Erythroblast (primary cell): ENCODE measurements around the gene FILIP1.

Experiments
- GATA1 ChIP-seq: IDR thresholded peaks from 2 replicates; pipeline ENCODE4 v1.6.1; 2011; ENCODE audit warnings: low read depth, mild to moderate bottlenecking, control low read depth, low read length, moderate library complexity
- POLR2A ChIP-seq: IDR thresholded peaks from 2 replicates; pipeline ENCODE4 v1.6.1; 2011; ENCODE audit warnings: mild to moderate bottlenecking, low read length

DNA sequence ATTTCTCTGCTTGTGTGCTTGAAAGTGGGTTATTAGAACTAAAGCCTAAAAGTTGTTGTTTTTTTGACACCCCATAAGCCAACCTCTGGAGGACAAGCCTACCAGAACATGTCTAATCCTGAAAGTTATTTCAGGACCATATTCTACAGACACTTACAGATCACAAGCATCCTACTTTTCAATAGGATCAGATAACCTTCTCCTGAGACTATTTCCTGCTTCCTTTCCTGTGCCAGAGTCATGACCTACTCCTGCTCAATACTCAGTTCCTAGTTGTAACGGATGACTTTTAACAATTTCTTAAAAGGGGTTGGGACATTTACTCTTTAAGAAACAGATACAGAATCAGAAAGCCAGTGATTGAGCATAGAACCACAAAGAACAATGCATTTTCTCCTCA, 5.3 kb upstream of the FILIP1 start:
- TF ChIP-seq POLR2A: no peak
- no peak for TF ChIP-seq GATA1
